T-helper 22 cell (primary cell): ENCODE measurements around the gene PTGFRN.
A peak's percentile ranks its signal among the peaks of the same experiment; 100 is the strongest.

ENCODE experiments used
- DNase-seq: peaks from one replicate; pipeline ENCODE4 v3.0.0-alpha.2; 2020; ENCODE audit warnings: low read depth

Gene PTGFRN

DNA sequence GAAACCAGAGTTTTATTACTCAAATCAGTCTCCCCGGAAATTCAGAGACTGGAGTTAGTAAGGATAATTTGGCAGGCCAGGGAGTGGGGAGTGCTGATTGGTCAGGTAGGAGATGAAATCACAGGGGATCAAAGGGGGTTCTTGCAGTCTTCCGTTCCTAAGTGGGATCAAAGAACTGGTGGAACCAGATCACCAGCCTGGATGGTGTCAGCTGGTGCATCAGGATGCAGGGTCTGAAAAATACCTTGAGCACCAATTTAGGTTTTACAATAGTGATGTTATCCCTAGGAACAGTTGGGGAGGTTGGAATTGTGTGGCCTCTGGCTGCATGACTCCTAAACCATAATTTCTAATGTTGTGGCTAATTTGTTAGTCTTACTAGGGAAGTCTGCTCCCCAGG is 90.4 kb downstream of the PTGFRN start:
- DNase-seq: no peak

- no peak for DNase-seq
Measured at GRCh38 chr1:117001254-117001927, 91.7 kb downstream of the PTGFRN start, which contains the start of gene CD101. Gene CD101, plus strand, starts transcription at chr1:117001760. Its CDS starts 58 bp downstream, at chr1:117001818.

DNA sequence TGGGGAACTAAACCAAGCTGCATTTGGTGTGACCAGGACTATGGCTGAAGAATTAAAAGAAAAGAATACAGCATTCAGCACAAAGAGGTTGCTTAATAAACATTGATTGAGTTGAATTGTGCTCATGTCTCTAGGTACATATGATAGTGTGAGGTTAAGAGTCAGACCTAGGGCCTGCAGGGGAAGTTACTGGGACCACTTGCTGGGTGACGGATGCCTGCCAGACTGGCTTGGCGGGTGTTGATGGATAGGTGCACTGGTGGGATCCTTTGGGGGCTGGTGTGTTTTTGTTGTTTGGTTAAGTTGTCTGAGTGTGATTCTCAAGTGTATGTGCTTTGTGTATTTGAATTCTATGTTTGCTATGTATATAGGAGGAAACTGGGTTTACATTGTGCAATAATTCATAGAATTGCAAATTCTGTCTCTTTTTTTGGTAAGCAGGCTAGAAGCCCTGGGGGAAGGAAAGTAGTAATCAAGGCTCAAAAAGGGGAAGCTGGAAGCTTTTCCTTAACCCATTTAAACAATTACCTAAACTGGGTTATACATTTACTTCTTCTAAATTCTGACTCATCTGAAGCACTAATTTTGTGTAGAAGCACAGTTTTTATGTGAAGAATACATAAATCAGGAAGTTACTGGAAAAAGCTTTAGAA is 93.6 kb downstream of the PTGFRN start:
- no peak for DNase-seq

GRCh38 chr1:117007719-117008013 is 98.0 kb downstream of the PTGFRN start:
- DNase-seq: no peak

DNA sequence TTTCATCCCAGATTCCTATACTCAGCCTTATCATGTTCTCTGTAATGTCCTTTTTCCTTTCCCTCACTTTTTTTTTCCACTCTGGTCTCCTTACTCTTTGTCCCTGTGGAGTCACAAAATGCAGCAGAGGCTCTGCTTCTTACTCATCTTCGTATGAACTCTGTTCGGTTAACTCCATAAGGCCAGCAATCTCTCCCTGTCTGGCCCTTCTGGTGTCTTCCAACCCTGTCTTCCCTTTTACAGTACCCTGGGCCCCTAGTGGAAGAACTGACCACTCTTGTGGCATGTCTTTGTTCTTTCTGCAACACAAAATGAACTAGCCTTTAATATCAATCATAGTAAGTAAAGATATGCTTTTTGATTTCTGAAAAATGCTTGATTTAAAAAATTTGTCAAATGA is 98.9 kb downstream of the PTGFRN start:
- no peak for DNase-seq

DNA sequence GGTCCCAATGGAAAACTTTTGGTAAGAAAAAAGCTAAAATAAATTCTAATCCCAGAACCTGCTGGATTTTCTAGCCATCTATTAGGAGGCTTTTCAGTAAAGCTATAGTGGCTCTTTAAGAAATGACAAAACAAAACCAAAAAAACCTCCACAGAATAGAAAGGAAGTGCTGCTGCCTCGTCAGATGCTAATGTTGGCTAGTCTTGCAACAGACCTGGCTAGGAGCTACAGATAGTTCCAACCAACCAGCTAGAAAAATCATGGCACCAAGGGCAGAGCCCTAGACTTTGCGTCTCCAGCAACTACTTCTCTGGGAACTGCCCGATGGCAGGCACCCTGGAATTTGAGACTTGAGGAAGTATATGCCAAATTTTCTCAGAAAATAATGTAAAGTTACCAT is 99.4 kb downstream of the PTGFRN start:
- DNase-seq: no peak

DNA sequence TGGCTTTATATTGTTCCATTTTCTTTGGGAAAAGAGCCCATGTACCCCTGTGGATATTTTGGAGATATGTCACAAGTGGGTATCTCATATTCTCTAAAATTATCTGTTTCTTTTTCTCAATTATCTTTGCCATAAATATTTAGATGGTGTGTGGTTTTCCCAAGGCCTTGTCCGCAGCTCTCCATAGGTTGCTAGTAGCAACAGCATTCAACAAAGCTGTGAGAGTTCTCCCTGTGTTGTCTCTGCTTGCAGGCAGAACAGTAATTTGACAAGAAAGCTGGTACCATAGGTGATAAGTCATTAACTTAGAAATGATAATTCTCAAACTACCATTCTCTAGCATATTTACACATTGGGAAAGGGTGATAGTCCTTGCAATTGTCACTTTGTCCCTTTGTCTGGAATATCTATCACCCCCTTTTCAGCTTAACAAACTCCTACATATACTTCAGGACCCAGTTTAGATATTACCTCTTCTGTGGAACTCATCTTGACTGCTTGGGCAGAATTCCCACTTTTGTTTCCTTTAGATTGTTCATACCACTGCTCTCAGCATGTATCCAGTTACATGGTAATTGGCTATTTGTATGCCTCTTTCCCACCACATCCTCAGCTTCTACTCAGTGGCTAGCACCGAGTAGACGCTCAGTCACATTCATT is 100.7 kb downstream of the PTGFRN start:
- no peak for DNase-seq

DNA sequence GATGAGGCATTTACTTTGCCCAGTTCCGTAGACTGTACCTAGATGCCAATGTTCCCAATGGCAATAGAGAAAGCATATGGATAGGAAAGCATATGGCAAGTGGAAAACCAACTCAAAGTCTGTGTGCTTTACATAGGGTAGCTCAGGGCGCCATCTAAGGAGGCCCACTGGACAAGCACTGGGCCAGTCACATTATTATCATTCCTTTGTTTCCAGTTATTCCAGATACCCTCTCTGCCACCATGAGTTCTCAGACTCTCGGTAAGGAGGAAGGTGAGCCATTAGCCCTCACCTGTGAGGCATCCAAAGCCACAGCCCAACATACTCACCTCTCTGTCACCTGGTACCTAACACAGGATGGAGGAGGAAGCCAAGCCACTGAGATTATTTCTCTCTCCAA is 101.6 kb downstream of the PTGFRN start:
- DNase-seq: no peak

DNA sequence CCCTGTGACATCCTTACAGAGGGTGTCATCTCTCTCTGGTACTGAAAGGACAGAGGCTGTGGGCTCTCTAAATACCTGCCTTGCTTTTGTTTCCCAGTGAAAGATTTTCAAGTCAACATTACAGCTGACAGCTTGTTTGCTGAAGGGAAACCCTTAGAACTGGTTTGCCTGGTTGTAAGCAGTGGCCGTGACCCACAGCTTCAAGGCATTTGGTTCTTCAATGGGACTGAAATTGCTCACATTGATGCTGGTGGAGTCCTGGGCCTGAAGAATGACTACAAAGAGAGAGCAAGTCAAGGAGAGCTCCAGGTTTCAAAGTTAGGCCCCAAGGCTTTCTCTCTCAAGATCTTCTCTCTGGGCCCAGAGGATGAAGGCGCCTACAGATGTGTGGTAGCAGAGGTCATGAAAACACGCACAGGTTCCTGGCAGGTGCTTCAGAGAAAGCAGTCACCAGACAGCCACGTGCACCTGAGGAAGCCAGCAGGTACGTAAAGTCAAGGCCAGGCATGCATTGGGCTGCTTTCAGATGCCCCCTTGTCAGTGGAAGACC is 103.7 kb downstream of the PTGFRN start:
- no peak for DNase-seq

DNA sequence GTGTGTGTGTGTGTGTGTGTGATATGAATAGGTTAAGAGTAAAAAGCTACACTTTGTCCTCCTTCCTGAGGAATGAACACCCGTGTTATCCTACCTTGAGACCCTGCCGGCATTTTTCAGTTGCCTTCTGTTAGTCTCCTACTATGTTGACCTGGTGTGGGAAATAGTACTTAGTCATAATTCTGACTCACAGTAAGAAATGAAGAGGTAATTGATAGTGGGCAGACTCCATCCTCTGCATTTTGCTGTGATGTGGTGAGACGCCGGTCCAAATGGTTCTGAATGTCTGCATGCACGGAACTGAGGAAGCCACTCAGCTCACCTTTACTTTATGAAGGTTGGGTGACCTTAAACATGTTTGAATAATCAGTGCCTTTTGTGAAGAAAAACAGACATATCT is 104.5 kb downstream of the PTGFRN start:
- peak; percentile 28 for DNase-seq

DNA sequence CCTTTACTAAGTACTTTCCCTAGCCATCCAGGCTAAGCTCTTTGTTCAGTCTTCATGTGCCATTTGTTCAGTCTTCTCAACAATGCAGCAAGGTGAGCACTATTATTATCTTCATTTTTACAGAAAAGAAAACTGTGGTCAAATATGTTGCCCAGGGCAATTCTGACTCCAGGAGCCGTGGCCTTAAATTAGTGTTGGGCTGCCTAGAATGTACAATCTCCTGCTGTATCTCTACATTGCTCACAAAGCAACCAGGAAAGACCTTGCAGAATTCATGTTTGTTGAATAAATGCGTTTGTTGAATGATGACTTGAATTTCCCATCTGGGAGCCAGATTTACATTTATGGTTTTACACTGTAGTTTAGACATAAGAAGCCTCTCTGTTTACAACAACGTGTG is 106.0 kb downstream of the PTGFRN start:
- no peak for DNase-seq

- DNase-seq: no peak
Measured at GRCh38 chr1:117017062-117017461, 107.3 kb downstream of the PTGFRN start.

DNA sequence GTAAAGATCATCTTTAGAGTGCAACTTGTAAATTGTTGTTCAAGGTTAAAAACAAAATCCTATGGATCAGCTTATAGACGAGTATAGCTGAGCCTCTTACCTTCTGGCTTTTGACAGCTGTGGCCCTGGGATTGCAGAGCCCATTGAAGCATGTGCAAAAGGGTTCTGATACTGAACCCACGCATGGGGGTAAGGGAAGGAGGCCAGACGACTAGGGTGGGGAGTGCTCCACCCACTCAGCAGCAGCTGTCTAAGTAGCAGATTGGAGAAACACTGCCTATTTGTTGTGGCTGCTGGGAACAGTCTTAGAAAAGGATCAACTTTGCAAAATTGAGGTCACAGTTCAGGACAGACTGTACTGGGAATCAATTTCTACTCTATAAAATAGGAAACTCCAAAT is 107.9 kb downstream of the PTGFRN start:
- DNase-seq: no peak

DNA sequence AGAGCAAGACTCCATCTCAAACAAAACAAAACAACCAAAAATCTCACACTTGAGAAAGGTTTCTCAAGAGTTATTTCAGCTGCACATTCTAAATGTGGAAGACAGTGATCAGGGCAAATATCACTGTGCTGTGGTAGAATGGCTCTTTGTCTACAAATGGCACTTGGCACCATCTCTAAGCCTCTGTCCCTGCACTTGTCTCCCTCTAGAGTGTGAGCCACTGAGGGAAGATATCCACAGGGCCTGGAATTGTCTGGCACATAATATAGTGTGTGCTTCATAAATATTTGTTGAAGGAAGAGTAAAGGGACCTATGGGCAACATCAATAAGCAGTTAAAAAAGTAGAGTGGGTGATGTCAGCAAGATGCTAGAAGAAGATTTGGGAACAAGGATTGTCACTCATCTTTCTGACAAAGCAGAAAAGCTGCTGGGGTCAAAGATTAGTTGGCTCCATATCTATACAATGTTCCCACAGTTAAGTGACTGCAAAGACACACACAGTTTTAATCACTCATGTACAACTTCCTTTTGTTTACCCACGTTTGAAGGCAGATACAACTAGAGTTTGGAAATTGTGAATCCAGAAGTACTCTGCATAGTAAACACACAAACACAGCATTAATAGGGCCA is 110.9 kb downstream of the PTGFRN start:
- no peak for DNase-seq

DNA sequence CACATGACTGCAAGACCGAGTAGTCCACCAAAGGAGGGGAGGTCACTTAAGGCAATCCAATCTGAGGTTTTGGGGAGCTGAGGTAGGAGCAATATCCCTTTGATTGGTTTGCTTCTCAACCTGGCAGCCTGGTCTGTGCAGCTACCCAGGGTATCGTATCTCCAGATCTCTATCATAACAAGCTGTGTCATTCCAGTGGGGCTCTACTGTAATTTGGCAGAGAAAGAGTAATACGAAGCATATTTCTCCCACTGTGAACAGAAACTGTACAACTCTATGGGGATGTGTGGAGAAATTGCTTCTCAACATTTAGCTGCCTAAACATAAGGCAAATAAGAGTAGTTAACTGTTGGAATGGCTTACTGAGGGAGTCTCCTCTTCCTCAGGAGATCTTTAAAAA is 112.4 kb downstream of the PTGFRN start:
- no peak for DNase-seq

DNA sequence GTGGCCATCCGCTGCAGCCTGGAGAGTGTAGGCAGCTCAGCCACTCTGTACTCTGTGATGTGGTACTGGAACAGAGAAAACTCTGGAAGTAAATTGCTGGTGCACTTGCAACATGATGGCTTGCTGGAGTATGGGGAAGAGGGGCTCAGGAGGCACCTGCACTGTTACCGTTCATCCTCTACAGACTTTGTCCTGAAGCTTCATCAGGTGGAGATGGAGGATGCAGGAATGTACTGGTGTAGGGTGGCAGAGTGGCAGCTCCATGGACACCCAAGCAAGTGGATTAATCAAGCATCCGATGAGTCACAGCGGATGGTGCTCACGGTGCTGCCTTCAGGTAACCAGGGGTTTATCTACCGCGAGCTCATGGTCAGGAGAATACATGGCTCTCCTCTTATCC is 115.9 kb downstream of the PTGFRN start:
- no peak for DNase-seq

GRCh38 chr1:117026361-117026760 is 116.6 kb downstream of the PTGFRN start:
- no peak for DNase-seq

GRCh38 chr1:117029685-117030084 is 120.0 kb downstream of the PTGFRN start:
- DNase-seq: no peak

GRCh38 chr1:117030271-117030877 is 120.7 kb downstream of the PTGFRN start:
- no peak for DNase-seq

DNA sequence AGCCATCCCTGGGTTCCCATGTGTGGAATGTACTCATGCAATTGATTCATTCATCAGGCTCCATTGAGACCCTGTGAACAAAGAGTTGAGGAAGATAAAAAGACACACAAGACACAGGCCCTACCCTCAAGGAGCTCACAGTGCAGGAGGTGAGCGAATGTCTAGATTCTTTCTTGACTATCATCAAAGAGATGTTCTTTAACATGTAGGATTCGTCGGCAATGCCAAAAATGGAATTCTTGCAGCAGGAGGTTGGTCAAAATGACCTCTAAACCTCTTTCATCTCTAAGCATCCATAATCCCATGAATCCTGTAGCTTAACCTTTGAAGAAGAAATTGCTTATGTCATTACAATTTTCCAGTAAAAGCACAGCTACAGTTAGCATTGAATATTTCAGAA is 122.5 kb downstream of the PTGFRN start:
- DNase-seq: no peak

- DNase-seq: no peak
Measured at GRCh38 chr1:117032681-117033539, 123.2 kb downstream of the PTGFRN start.
